NCI-H2196 treated with DMSO at 0.1 percent for 48 hours (cell line): Measurements from ENCODE around the gene RASGRF2.

Source experiments
- DNase-seq: peaks from one replicate; lab custom pipeline; 2025; ENCODE audit not compliant: unreplicated experiment; lab: John Stamatoyannopoulos, UW

The RASGRF2 gene

DNA sequence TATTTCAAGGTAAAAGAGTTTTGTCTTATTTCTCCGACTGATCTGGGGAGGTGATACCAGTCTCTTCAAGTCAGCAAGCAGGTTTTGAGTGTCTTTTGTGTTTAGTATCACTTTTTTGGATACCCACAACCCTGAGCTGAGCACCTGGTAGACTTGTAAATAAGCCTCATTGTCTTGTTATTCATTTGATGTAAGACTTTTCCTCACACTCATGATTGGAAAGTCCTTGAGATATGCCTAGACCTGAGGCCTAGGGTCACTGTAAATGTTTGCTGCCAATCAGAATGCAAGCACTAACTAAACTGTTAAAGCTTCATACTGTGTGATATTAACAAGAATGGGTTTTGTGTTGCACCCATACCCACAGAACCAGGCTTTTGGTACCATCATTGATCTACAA lies 172.2 kb downstream of the RASGRF2 start:
- DNase-seq, result no peak

GRCh38 chr5:81134066-81134465 lies 173.9 kb downstream of the RASGRF2 start:
- DNase-seq, result no peak

- DNase-seq, result no peak
These were observed 174.4 kb downstream of the RASGRF2 start for GRCh38 chr5:81134566-81134965.

GRCh38 chr5:81136557-81136956 lies 176.4 kb downstream of the RASGRF2 start:
- no peak for DNase-seq

GRCh38 chr5:81137833-81138232 lies 177.7 kb downstream of the RASGRF2 start:
- no peak for DNase-seq

DNA sequence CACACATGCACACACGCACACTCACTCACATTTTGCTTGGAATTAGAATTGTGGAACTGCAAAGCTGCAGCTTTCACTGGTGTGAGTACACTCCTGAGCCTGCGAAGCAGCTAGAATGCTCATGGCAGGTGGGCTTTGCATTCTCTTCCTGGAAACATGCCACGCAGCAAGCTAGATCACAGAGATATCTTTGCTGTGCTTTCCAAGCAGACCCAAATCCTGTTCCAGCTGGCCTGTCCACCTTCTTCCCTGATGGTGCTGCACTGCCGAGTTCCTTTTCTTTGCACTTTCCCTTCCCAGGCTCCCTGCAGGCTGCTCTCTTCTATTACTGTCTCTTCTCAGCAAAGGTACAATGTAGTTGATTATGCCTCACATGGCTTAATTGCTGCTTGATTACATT lies 180.3 kb downstream of the RASGRF2 start:
- no peak for DNase-seq

DNA sequence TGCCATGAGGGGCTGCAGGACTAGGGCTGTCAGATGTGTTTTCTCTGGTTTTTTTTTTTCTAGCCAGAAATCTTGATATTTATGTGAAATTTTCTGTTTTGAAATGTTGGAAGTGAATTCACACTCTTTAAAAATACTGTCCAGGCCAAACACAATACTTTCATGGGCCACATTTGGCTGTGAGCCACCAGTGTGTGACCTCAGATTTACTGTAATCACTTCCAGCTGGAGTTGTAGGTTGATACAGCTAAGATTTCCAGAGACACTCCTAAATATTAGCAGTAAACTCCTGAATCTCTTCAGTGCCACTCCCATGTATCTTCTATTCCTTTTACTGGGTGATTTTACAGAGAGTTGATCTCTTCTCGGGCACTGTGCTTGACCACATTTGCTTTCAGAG lies 180.8 kb downstream of the RASGRF2 start:
- no peak for DNase-seq

DNA sequence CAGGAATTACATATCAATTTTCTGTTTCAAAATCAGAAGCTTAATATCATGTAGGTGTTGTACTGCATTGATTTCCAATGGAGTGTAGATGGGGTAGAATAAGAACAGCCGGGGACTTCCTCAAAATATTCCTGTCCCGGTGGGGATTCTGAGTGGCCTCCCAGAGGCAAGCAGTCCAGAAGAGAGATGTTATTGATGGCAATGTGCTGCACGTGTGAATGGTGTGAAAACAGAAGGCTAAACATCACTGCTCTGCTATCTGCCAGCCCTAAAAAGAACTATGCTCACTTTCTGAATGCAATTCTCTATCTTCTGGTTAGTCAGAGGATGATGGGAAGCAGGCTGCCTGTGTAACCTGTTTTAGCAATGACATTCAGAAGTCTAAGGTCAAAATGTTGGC lies 181.9 kb downstream of the RASGRF2 start:
- no peak for DNase-seq

GRCh38 chr5:81145329-81145935 lies 185.3 kb downstream of the RASGRF2 start:
- DNase-seq, result no peak

- DNase-seq, result no peak
These were observed 185.9 kb downstream of the RASGRF2 start for GRCh38 chr5:81146031-81146430.

DNA sequence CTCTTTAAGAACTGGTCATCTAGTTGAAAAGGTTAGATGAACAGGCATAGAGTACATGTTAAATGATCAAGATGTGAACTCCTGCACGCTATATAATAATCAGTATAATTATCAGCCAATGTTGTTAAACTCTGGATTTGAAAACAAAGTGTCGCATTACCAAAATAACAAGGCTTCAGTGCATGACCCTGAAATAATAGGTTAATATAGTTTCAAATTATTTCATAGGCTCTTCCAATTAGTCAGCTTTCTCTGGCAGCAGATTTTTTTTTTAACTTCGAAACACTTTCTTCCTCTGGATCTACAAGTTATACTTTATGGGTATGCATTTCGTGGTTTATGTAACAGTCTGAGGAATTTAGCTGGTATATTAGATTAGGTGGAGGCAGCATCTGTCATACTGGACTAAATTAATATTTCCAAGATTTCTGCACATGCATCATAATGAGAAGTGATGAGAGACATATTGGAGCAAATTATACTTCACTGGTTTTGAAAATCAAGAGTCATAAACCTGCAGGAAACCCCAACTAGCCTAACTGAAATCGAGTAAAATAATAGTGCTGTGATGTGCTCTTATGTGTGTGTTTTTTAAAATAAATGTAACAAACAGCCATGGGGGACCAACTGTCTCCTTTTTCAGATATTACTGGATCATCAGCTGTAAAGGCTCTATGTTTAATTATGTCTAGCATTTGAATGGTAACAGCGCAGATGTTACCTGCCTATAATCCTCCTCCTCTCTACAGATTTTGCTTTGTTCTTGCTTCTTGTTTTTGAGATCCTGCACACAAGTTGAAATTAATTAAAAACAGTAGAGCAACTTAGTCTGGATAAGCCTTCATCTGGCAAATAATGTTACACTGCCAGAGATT lies 187.1 kb downstream of the RASGRF2 start:
- DNase-seq, result no peak

- no peak for DNase-seq
These were observed 187.9 kb downstream of the RASGRF2 start for GRCh38 chr5:81147886-81148571.

DNA sequence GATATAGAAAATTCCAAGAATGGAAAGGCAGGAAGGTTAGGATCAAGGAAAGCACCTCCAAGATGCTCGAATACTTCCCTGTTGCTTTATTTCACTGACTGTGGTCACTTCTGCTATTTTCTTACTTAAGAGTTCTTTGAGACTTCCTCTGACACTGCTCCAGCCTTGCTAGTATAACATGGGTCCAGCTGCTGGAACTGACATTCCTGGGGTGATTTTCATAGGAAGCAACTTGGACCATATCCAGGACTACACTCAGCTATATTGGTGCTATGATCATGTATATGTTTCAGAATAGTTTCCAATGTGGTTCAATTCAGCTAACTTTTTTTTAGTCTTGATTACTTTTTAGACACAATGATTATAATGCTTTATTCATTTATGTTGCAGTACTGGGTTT lies 191.4 kb downstream of the RASGRF2 start:
- no peak for DNase-seq

GRCh38 chr5:81154725-81155124 lies 194.6 kb downstream of the RASGRF2 start:
- no peak for DNase-seq

DNA sequence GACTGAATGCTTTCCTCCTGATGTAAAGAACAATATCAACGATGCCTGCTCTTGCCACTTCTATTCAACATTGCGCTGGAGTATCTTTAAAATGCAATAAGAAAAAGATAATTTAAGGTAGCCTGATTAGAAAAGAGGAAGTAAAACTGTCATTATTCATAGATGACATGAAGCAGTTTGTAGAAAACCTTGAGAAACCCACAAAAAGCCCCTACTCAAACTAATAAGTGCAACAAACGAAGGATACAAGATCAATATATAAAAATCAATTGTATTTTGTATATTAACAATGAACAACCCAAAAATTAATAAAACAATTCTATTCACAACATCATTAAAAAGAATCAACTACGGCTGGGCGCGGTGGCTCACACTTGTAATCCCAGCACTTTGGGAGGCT lies 196.6 kb downstream of the RASGRF2 start:
- no peak for DNase-seq

GRCh38 chr5:81161012-81161601 lies 200.9 kb downstream of the RASGRF2 start:
- DNase-seq, result no peak

GRCh38 chr5:81162501-81162900 lies 202.3 kb downstream of the RASGRF2 start:
- DNase-seq, result no peak

GRCh38 chr5:81163651-81164050 lies 203.5 kb downstream of the RASGRF2 start:
- DNase-seq, result no peak

- no peak for DNase-seq
These were observed 204.3 kb downstream of the RASGRF2 start for GRCh38 chr5:81164476-81164875.

GRCh38 chr5:81164936-81165335 lies 204.8 kb downstream of the RASGRF2 start:
- DNase-seq, result no peak

GRCh38 chr5:81165493-81166119 lies 205.4 kb downstream of the RASGRF2 start:
- no peak for DNase-seq
